Colonic mucosa (tissue), 4 donors: Measurements from ENCODE around the gene CELSR1. TPM values are rescaled to one million over a fixed set of nuclear protein-coding genes. Genes with fewer than 3 reads are reported as not detected.
"Not testable (repeated sequence)": the region's sequence is repeated elsewhere in the genome, so short reads cannot be mapped to it uniquely, and the experiment has no call there.

Experiments
- DNase-seq: peaks from one replicate; pipeline ENCODE4 v3.0.0-alpha.2; 2020
- H3K27ac ChIP-seq: fragments of 200-600 bp; one replicate; pipeline ENCODE4 v1.8.0; 2021
- H3K27me3 ChIP-seq: fragments of 200-600 bp; one replicate; pipeline ENCODE4 v1.8.0; 2021
- H3K36me3 ChIP-seq: fragments of 200-600 bp; one replicate; pipeline ENCODE4 v1.8.0; 2021
- H3K4me1 ChIP-seq: fragments of 200-600 bp; one replicate; pipeline ENCODE4 v1.8.0; 2021; ENCODE audit warnings: mild to moderate bottlenecking
- H3K4me3 ChIP-seq: fragments of 200-600 bp; one replicate; pipeline ENCODE4 v1.8.0; 2021
- H3K9ac ChIP-seq, 2 donors: one replicate each; pipeline ENCODE4 v1.7.0; 2013; ENCODE audit warnings: control low read depth in 2 of 2, low read depth in 2 of 2, low read length in 2 of 2
- H3K9me3 ChIP-seq: fragments of 200-600 bp; one replicate; pipeline ENCODE4 v1.8.0; 2021
- CTCF ChIP-seq: fragments of 200-600 bp; IDR thresholded peaks from one replicate; pipeline ENCODE4 v1.8.0; 2022; ENCODE audit warnings: antibody characterized with exemption, mild to moderate bottlenecking
- intact Hi-C: fragments of 100-400 bp; cut with DNase I; formaldehyde crosslinking; loops from one replicate; pipeline ENCODE4 v1.14.1; 2022
- total RNA-seq, 2 donors: library from RNA; stranded (reverse); fragmentation: NEBNext Ultra II Directional in 1 of 2; extraction: Animal tissue kit (Norgen Biotek cat#: 25700) in 1 of 2; gene quantifications; one replicate each; pipeline ENCODE4 v1.2.1, GENCODE V29; 2021
- donor health status: healthy.
- donor health status: DM: no; HTN: no; CAD: no.
- donor health status: DM: no; HTN: no; CAD: no.

CELSR1 gene
- total RNA-seq, 2 donors from 2014 or later, result 2.7 to 7.8 TPM

DNA sequence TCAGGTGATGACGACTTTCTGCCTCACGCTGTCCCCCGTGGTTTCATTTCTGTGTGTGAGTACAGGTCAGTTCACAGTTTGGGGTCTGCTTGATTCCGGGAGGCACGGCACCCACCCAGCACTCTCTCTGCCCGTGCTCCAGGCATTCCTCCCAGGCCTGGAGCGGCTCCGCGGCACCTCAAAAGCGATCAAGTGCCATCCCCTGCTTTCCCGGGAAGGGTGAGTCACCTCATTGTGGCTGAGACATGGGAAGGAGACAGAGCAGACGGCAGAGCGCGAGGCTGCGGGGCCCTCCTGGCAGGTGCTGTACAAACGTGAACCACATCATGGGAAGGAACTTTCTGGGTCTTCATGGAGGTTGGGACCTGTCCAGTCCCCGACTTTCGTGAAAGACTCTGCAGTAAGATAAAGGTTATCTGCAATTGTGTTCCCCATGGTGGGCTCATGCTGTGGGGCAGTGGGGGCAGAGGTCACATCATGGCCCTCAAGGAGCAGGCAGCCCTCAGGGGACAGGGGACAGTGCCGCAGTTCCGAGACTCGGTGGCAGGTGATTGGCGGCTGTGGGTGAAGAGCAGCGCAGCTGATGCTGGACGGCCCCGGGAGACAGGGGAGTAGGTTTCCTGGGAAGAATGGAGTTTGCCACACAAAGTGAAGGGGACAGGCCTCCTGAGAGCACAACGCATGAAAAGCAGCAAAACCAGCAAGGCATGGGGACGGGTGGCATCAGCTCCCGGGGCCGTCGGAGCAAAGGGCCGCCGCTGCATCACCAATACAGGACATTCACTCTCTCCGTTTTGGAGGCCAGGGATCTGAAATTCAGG is 65.3 kb downstream of the CELSR1 start:
- DNase-seq, result no peak
- no peaks in the 10 kb centered on the region for H3K36me3 ChIP-seq
- no peaks in the 10 kb centered on the region for H3K27me3 ChIP-seq
- no peak overlapping the region for H3K27ac ChIP-seq
- H3K4me3 ChIP-seq, result no peak overlapping the region
- no peak overlapping the region for H3K9ac ChIP-seq
- H3K4me1 ChIP-seq, result no peaks in the 10 kb centered on the region
- intact Hi-C loops, result no loop called here
- no peak for TF ChIP-seq CTCF
- no peaks in the 10 kb centered on the region for H3K9me3 ChIP-seq

- H3K9me3 ChIP-seq, H3K27me3 ChIP-seq, intact Hi-C loops, H3K36me3 ChIP-seq, H3K4me3 ChIP-seq, H3K9ac ChIP-seq, DNase-seq, H3K4me1 ChIP-seq, H3K27ac ChIP-seq: not testable (repeated sequence)
These were observed 66.1 kb downstream of the CELSR1 start for GRCh38 chr22:46471330-46471729.

DNA sequence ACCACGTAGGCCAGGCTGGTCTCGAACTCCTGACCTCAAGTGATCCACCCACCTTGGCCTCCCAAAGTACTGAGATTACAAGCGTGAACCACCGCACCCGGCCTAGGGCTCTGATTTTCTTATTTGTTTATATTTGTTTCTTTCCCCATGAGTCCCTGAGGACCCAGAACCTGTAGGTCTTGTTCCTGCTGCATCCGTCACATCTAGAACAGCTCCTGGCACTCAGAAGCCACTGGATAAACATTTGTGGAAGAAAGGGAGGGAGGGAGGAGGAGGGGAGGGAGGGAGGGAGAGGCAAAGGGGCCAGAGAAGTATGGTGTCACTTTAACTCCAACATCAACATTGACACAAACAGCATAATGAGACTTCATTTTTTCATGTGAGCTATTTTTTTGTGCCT is 67.7 kb downstream of the CELSR1 start:
- H3K27me3 ChIP-seq, result no peaks in the 10 kb centered on the region
- no peak for DNase-seq
- no peaks in the 10 kb centered on the region for H3K9me3 ChIP-seq
- no peak for TF ChIP-seq CTCF
- no peak overlapping the region for H3K9ac ChIP-seq
- H3K27ac ChIP-seq, result no peak overlapping the region
- intact Hi-C loops, result no loop called here
- no peaks in the 10 kb centered on the region for H3K4me1 ChIP-seq
- no peak overlapping the region for H3K4me3 ChIP-seq
- no peaks in the 10 kb centered on the region for H3K36me3 ChIP-seq

GRCh38 chr22:46467006-46467405 is 70.4 kb downstream of the CELSR1 start:
- Histone ChIP-seq H3K27ac (no peak overlapping the region), H3K36me3 (no peaks in the 10 kb centered on the region), H3K9me3 (no peaks in the 10 kb centered on the region), H3K9ac (no peak overlapping the region), H3K4me1 (no peaks in the 10 kb centered on the region), H3K4me3 (no peak overlapping the region), H3K27me3 (no peaks in the 10 kb centered on the region)
- DNase-seq, result no peak
- intact Hi-C loops, result no loop called here
- TF ChIP-seq CTCF, result no peak

DNA sequence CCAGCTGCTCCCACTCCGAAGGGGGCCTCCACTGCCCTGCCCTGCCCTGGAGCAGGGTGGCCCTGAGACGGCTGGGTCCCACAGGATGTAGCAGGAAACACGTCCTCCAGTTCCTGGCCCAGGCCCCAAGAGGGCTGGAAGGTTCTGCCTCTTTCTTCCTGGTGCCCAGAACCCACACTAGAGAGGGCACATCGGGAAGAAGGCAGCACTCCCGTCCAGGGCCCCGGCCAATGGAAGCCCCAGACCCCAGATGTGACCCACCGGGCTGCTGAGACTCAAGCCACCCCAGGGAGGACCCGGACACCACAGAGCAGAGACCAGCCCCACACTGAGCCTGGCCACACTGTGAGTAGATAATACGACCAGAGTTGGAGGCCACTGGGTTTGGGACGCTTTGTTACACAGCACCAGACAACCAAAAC is 71.2 kb downstream of the CELSR1 start:
- no peak overlapping the region for H3K27ac ChIP-seq

More for the DNA sequence above, 71.2 kb downstream of the CELSR1 start:
- no peak for DNase-seq
- Histone ChIP-seq H3K9ac (no peak overlapping the region), H3K4me1 (no peaks in the 10 kb centered on the region), H3K36me3 (no peaks in the 10 kb centered on the region), H3K4me3 (no peak overlapping the region), H3K27me3 (no peaks in the 10 kb centered on the region), H3K9me3 (no peaks in the 10 kb centered on the region)
- intact Hi-C loops, result no loop called here
- no peak for TF ChIP-seq CTCF
